H1 (cell line): ENCODE results near the gene RBM17. TPM values are rescaled to one million over a fixed set of nuclear protein-coding genes. Genes with fewer than 3 reads are reported as not detected.

Source experiments
- CTCF ChIA-PET: fragments of 300-600 bp; sonication (Branson Sonifier 250); formaldehyde crosslinking; loops from one replicate; lab custom pipeline; 2021; ENCODE audit not compliant: partially characterized antibody; lab: Charles Lee
- POLR2A ChIA-PET: fragments of 300-600 bp; sonication (Branson Sonifier 250); formaldehyde crosslinking; loops from one replicate; lab custom pipeline; 2021; ENCODE audit warnings: inconsistent platforms; ENCODE audit not compliant: partially characterized antibody; lab: Charles Lee
- DNase-seq, 2 experiments: peaks; one replicate each; pipeline versions ENCODE4 v3.0.0 to v3.0.0-alpha.2; 2010 to 2022; ENCODE audit warnings: low spot score in 2 of 2, low read depth in 1 of 2, mixed read lengths in 1 of 2
- FAIRE-seq: peaks from 2 replicates; lab custom pipeline; 2011; peaks lifted over from hg19 to GRCh38; lab: Jason Lieb, UNC
- H2AFZ ChIP-seq: 2 replicates; pipeline ENCODE4 v1.8.1; 2012; ENCODE audit warnings: low read length, inconsistent platforms
- H2AK5ac ChIP-seq: 2 replicates; pipeline ENCODE4 v1.6.1; 2013; ENCODE audit warnings: low read depth, low read length
- H2BK120ac ChIP-seq: replicated peaks from 2 replicates; pipeline ENCODE3; 2013; ENCODE audit warnings: low read depth, low read length, inconsistent platforms
- H2BK12ac ChIP-seq: 2 replicates; pipeline ENCODE4 v1.6.1; 2013; ENCODE audit warnings: low read depth, low read length
- H2BK15ac ChIP-seq: 2 replicates; pipeline ENCODE4 v1.6.1; 2013; ENCODE audit warnings: low read length
- H2BK20ac ChIP-seq: 2 replicates; pipeline ENCODE4 v1.6.1; 2013; ENCODE audit warnings: low read length
- H2BK5ac ChIP-seq: 2 replicates; pipeline ENCODE4 v1.6.1; 2013; ENCODE audit warnings: low read depth, low read length
- H3K14ac ChIP-seq: 2 replicates; pipeline ENCODE4 v1.6.1; 2013; ENCODE audit warnings: inconsistent platforms; ENCODE audit not compliant: insufficient read length
- H3K18ac ChIP-seq: 2 replicates; pipeline ENCODE4 v1.6.1; 2013; ENCODE audit warnings: low read length; ENCODE audit errors: extremely low read depth
- H3K23ac ChIP-seq: 2 replicates; pipeline ENCODE4 v1.6.1; 2013; ENCODE audit warnings: inconsistent platforms; ENCODE audit not compliant: insufficient read length
- H3K23me2 ChIP-seq: 2 replicates; pipeline ENCODE4 v1.6.1; 2013; ENCODE audit warnings: low read depth, low read length
- H3K27ac ChIP-seq: 2 replicates; pipeline ENCODE4 v1.6.1; 2011; ENCODE audit warnings: low read depth, low read length, inconsistent platforms
- H3K27me3 ChIP-seq, 4 experiments: replicated peaks in 1 of 4; 1 replicate in 1 of 4; 2 replicates in 3 of 4; pipeline versions ENCODE4 v1.6.1 to v1.8.1; 2011 to 2013; ENCODE audit warnings: low read length in 3 of 4, mild to moderate bottlenecking in 3 of 4, inconsistent platforms in 2 of 4, mixed read lengths in 2 of 4, moderate library complexity in 1 of 4; ENCODE audit not compliant: control insufficient read depth in 3 of 4, insufficient read depth in 3 of 4; ENCODE audit errors: extremely low read depth in 1 of 4
- H3K36me3 ChIP-seq, 4 experiments: 2 replicates each; pipeline versions ENCODE4 v1.6.1 to v1.8.1; 2011 to 2013; ENCODE audit warnings: mild to moderate bottlenecking in 4 of 4, low read length in 3 of 4, moderate library complexity in 2 of 4, control low read depth in 1 of 4, inconsistent platforms in 1 of 4; ENCODE audit not compliant: insufficient read depth in 4 of 4, control insufficient read depth in 2 of 4
- H3K4ac ChIP-seq: replicated peaks from 2 replicates; pipeline ENCODE3; 2013; ENCODE audit warnings: low read length, low read depth, mixed read lengths, inconsistent platforms; ENCODE audit not compliant: insufficient read length
- H3K4me1 ChIP-seq, 4 experiments: replicated peaks in 1 of 4; 1 replicate in 1 of 4; 2 replicates in 3 of 4; pipeline versions ENCODE4 v1.6.1 to v1.8.1; 2011 to 2013; ENCODE audit warnings: low read length in 3 of 4, inconsistent platforms in 2 of 4, mixed read lengths in 1 of 4; ENCODE audit not compliant: insufficient read depth in 4 of 4, control insufficient read depth in 3 of 4
- H3K4me2 ChIP-seq, 2 experiments: 2 replicates each; pipeline versions ENCODE4 v1.6.1 to v1.8.1; 2011 to 2013; ENCODE audit warnings: low read depth in 2 of 2, low read length in 2 of 2, control low read depth in 1 of 2, inconsistent platforms in 1 of 2, mild to moderate bottlenecking in 1 of 2; ENCODE audit not compliant: insufficient read depth in 1 of 2
- H3K4me3 ChIP-seq, 4 experiments: fragments of 200-600, 300-600 bp in 1 of 4; sonication (generic), shearing (Covaris generic), sonication (Bioruptor Twin) in 1 of 4; 2 replicates each; pipeline versions ENCODE4 v1.5.1 to v1.8.1; 2011 to 2016; ENCODE audit warnings: low read length in 4 of 4, low read depth in 3 of 4, control low read depth in 2 of 4, inconsistent platforms in 2 of 4, mild to moderate bottlenecking in 2 of 4, mixed read lengths in 1 of 4, moderate library complexity in 1 of 4; ENCODE audit not compliant: insufficient read depth in 2 of 4; ENCODE audit errors: extremely low read depth in 1 of 4
- H3K56ac ChIP-seq: replicated peaks from 2 replicates; pipeline ENCODE3; 2013; ENCODE audit warnings: low read depth, mild to moderate bottlenecking, mixed read lengths, low read length, inconsistent platforms; ENCODE audit not compliant: insufficient read length
- H3K79me1 ChIP-seq: 2 replicates; pipeline ENCODE4 v1.6.1; 2013; ENCODE audit warnings: low read depth, low read length, control low read depth
- H3K79me2 ChIP-seq, 2 experiments: 2 replicates each; pipeline versions ENCODE4 v1.6.1 to v1.8.1; 2012 to 2013; ENCODE audit warnings: low read length in 2 of 2, mild to moderate bottlenecking in 2 of 2, inconsistent platforms in 1 of 2; ENCODE audit not compliant: insufficient read depth in 2 of 2, control insufficient read depth in 1 of 2
- H3K9ac ChIP-seq, 4 experiments: replicated peaks in 1 of 4; 1 replicate in 1 of 4; 2 replicates in 3 of 4; pipeline versions ENCODE4 v1.6.1 to v1.8.1; 2011 to 2013; ENCODE audit warnings: low read depth in 3 of 4, low read length in 3 of 4, control low read depth in 2 of 4, mild to moderate bottlenecking in 2 of 4, moderate library complexity in 2 of 4, inconsistent platforms in 1 of 4; ENCODE audit errors: extremely low read depth in 1 of 4
- H3K9me3 ChIP-seq, 2 experiments: 2 replicates each; pipeline versions ENCODE4 v1.6.1 to v1.8.1; 2012 to 2013; ENCODE audit warnings: mild to moderate bottlenecking in 2 of 2, moderate library complexity in 2 of 2, control low read depth in 1 of 2, inconsistent platforms in 1 of 2, low read depth in 1 of 2, low read length in 1 of 2, mixed read lengths in 1 of 2; ENCODE audit not compliant: insufficient read depth in 2 of 2
- H4K20me1 ChIP-seq, 2 experiments: replicated peaks in 1 of 2; 2 replicates each; pipeline versions ENCODE3 to v1.8.1; 2011 to 2013; ENCODE audit warnings: inconsistent platforms in 2 of 2, low read length in 2 of 2, mild to moderate bottlenecking in 1 of 2; ENCODE audit not compliant: insufficient read depth in 2 of 2, control insufficient read depth in 1 of 2
- H4K5ac ChIP-seq: 2 replicates; pipeline ENCODE4 v1.6.1; 2013; ENCODE audit warnings: low read length, low read depth, mixed read lengths, inconsistent platforms; ENCODE audit not compliant: insufficient read length
- H4K8ac ChIP-seq: 2 replicates; pipeline ENCODE4 v1.8.0; 2013; ENCODE audit warnings: mild to moderate bottlenecking, moderate library complexity, low read length, inconsistent platforms; ENCODE audit not compliant: insufficient read depth; ENCODE audit errors: extremely low read depth
- H4K91ac ChIP-seq: replicated peaks from 2 replicates; pipeline ENCODE3; 2013; ENCODE audit warnings: low read length, mixed read lengths, inconsistent platforms; ENCODE audit not compliant: insufficient read length
- CBX5 ChIP-seq: fragments of 300-800, 300-1000 bp; sonication (generic); IDR thresholded peaks from 2 replicates; pipeline ENCODE4 v1.7.1; 2016; ENCODE audit warnings: antibody characterized with exemption, low read length, low read depth
- E2F6 ChIP-seq: IDR thresholded peaks from 2 replicates; pipeline ENCODE4 v1.6.1; 2012; ENCODE audit warnings: inconsistent platforms
- FOSL1 ChIP-seq: IDR thresholded peaks from 2 replicates; pipeline ENCODE4 v1.6.1; 2011; ENCODE audit warnings: mild to moderate bottlenecking, low read depth, low read length, moderate library complexity; ENCODE audit not compliant: insufficient read depth
- MAX ChIP-seq: IDR thresholded peaks from 2 replicates; pipeline ENCODE4 v1.6.1; 2012; ENCODE audit warnings: inconsistent platforms
- WGBS, 2 experiments: shearing (Covaris generic) in 1 of 2; methylation state at CpG; one replicate each; pipeline versions ENCODE4 v1.1.6 to v1.1.7; 2013 to 2015; ENCODE audit warnings: low lambda C conversion rate in 2 of 2, mixed read lengths in 2 of 2, inconsistent platforms in 1 of 2, low coverage in 1 of 2, missing lambda C conversion rate in 1 of 2; ENCODE audit not compliant: insufficient replicate concordance in 2 of 2, insufficient coverage in 1 of 2, insufficient read length in 1 of 2; ENCODE audit errors: extremely low coverage in 1 of 2, missing lambda C conversion rate in 1 of 2; 5-methylcytosine and 5-hydroxymethylcytosine counted together
- polyA plus RNA-seq, 7 experiments: library from polyadenylated mRNA; depleted of rRNA in 3 of 7; stranded (reverse) in 5 of 7; unstranded in 2 of 7; fragments of >200 nt in 5 of 7; fragments of 200-250 nt in 2 of 7; gene quantifications; 1 replicate in 5 of 7; 2 replicates in 1 of 7; 4 replicates in 1 of 7; pipeline versions ENCODE4 v1.2.1 to v1.2.3, GENCODE V29; 2011 to 2013; ENCODE audit warnings: missing spikeins in 2 of 7, mixed read lengths in 2 of 7
- total RNA-seq: library from RNA; stranded (reverse); fragmentation: NEBNext Ultra II Directional; extraction: Animal tissue kit (Norgen Biotek cat#: 25700); gene quantifications from 2 replicates; pipeline ENCODE4 v1.2.1, GENCODE V29; 2021

RBM17 gene
- total and polyA plus RNA-seq, 2 of the 8 experiments (the other 6 are each of a cell fraction or from before 2014, with no cell fraction given): 15.7 to 128 TPM

GRCh38 chr10:6165221-6165725, 76.4 kb downstream of the RBM17 start:
- Histone ChIP-seq H3K4me3 (no peak overlapping the region), H2BK120ac (no peak overlapping the region), H3K23ac (no peak overlapping the region), H3K9ac (no peak overlapping the region), H3K9me3 (no peaks in the 10 kb centered on the region), H2AFZ (no peak overlapping the region), H2AK5ac (no peak overlapping the region), H2BK5ac (no peak overlapping the region), H2BK20ac (no peak overlapping the region), H3K56ac (no peak overlapping the region), H4K20me1 (peaks cover 0 to 10% of the 10 kb centered on the region in 2 experiments), H3K4ac (no peak overlapping the region), H3K27me3 (no peaks in the 10 kb centered on the region), H4K8ac (no peak overlapping the region), H3K18ac (no peak overlapping the region), H4K5ac (no peak overlapping the region), H3K36me3 (peaks cover 0 to 2% (median under 1%) of the 10 kb centered on the region in 4 experiments; a peak in 1 of 8 replicates), H3K4me2 (peak overlapping the region in 1 of 2 experiments; percentile 78; a peak in 1 of 4 replicates), H3K79me1 (peaks cover 3% of the 10 kb centered on the region; the same call in 1 of the 2 replicates), H3K27ac (no peak overlapping the region), H2BK12ac (no peak overlapping the region), H4K91ac (no peak overlapping the region), H2BK15ac (no peak overlapping the region), H3K79me2 (peaks cover 0 to 43% of the 10 kb centered on the region in 2 experiments; a peak in 3 of 4 replicates), H3K23me2 (no peaks in the 10 kb centered on the region), H3K14ac (no peak overlapping the region), H3K4me1 (peaks cover 0 to 2% (median 0%) of the 10 kb centered on the region in 4 experiments; a peak in 1 of 7 replicates)
- TF ChIP-seq FOSL1 (no peak), CBX5 (no peak), MAX (no peak), E2F6 (no peak)
- CTCF ChIA-PET: interaction anchor here (0.6 to 2.4 kb wide), 3 partner anchors 9 to 191 kb away, joined by 5 to 6 read pairs (median 5); no protein-coding TSS in a partner anchor
- DNase-seq: no peak
- 72% methylated on average over 6 of the region's 6 CpGs; no CpG with 5 or more reads in 1 of the 2 experiments for WGBS, 2 experiments
- no peak for FAIRE-seq
- POLR2A ChIA-PET: interaction anchor here (1.2 to 2.8 kb wide), 3 partner anchors 10 to 84 kb away, joined by 3 to 10 read pairs (median 10); no protein-coding TSS in a partner anchor
